ENCODE measurements around the gene IL1RAPL2. TPM values are rescaled to one million over a fixed set of nuclear protein-coding genes. Genes with fewer than 3 reads are reported as not detected.

Gene IL1RAPL2
- total and polyA plus RNA-seq, 2 of the 4 experiments (the other 2 are of a cell fraction) = 0.03 TPM; not detected in 1

DNA sequence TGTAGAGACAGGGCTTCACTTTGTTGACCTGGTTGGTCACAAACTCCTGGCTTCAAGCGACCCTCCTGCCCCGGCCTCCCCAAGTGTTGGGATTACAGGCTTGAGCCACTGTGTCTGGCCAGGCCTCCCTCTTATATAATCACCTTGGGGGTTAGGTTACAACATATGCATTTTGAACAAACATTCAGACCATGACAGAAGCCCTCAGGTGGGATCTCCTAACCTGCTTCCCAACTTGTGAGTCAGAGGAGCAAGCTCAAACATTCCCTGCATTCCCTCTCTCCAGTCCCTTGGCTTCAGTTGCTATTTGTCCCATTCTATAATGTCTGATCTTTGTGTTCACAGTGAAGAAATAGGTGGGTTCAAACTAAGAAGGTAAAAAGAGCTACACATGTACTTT is 1179.9 kb downstream of the IL1RAPL2 start:
- CTCF ChIA-PET = no interaction called here
- no peak overlapping the region for H3K4me2 ChIP-seq (ENCODE audit: low read depth, low read length)
- H3K14ac ChIP-seq (replicated peaks; ENCODE audit: low read depth, low read length) = no peak overlapping the region
- no peak overlapping the region for H2AK9ac ChIP-seq (replicated peaks; ENCODE audit: low read depth, low read length, poor library complexity)
- H3K56ac ChIP-seq (ENCODE audit: extremely low read depth, insufficient read depth, low read length) = no peak overlapping the region
- H2AK5ac ChIP-seq (ENCODE audit: low read depth, low read length) = no peak overlapping the region
- H3K9ac ChIP-seq (ENCODE audit: low read depth, low read length) = no peak overlapping the region
- BruUV-seq (replicated peaks) = no TSS peak
- H3K18ac ChIP-seq (ENCODE audit: low read depth, low read length) = no peak overlapping the region
- H3K36me3 ChIP-seq (ENCODE audit: control insufficient read depth, insufficient read depth, low read length) = no peaks in the 10 kb centered on the region
- H3K4ac ChIP-seq (ENCODE audit: low read depth, low read length) = no peak overlapping the region
- no peaks in the 10 kb centered on the region for H3K9me3 ChIP-seq (ENCODE audit: control insufficient read depth, insufficient read depth, low read length)
- POLR2A ChIA-PET (ENCODE audit: unreplicated experiment) = no interaction called here
- H3K4me3 ChIP-seq (ENCODE audit: insufficient read depth, low read depth, low read length) = no peak overlapping the region
- intact Hi-C loops (cut with micrococcal nuclease) = no loop called here
- in situ Hi-C loops (cut with MboI; ENCODE audit: low sequenced_read_pairs) = no loop called here
- no peaks in the 10 kb centered on the region for H3K79me1 ChIP-seq (ENCODE audit: low read depth in 1 of 2, low read length in 2 of 2)
- H3K27me3 ChIP-seq (ENCODE audit: control insufficient read depth, insufficient read depth, low read length) = no peaks in the 10 kb centered on the region
- WGBS, 2 experiments (ENCODE audit: extremely low coverage in 2 of 2, insufficient read length in 1 of 2) = no CpG with 5 or more reads among the region's 2 CpGs
- H3K27ac ChIP-seq (ENCODE audit: insufficient read depth, low read length) = no peak overlapping the region
- dilution Hi-C loops (cut with HindIII; ENCODE audit: low sequenced_read_pairs, unreplicated experiment) = no loop called here
- no peaks in the 10 kb centered on the region for H4K20me1 ChIP-seq (ENCODE audit: insufficient read depth, low read length)
- H3K23ac ChIP-seq (ENCODE audit: low read depth, low read length) = no peak overlapping the region
- no peak overlapping the region for H2BK15ac ChIP-seq (ENCODE audit: low read depth, low read length)
- TF ChIP-seq RCOR1 (IDR thresholded peaks at IDR 0.05; ENCODE audit: insufficient replicate concordance, low read length) (no peak), CEBPB (IDR thresholded peaks at IDR 0.05; ENCODE audit: low read depth, low read length) (no peak), MAFK (IDR thresholded peaks at IDR 0.05; ENCODE audit: low read depth, low read length) (no peak), CHD1 (IDR thresholded peaks at IDR 0.05; ENCODE audit: low read depth, low read length) (no peak), FOS (IDR thresholded peaks at IDR 0.05; ENCODE audit: low read depth, low read length) (no peak), RFX5 (IDR thresholded peaks at IDR 0.05; ENCODE audit: low read depth, low read length) (no peak), NFE2L2 (IDR thresholded peaks at IDR 0.05; ENCODE audit: low read depth, low read length) (no peak)
- TF ChIP-seq, protein P1, sequence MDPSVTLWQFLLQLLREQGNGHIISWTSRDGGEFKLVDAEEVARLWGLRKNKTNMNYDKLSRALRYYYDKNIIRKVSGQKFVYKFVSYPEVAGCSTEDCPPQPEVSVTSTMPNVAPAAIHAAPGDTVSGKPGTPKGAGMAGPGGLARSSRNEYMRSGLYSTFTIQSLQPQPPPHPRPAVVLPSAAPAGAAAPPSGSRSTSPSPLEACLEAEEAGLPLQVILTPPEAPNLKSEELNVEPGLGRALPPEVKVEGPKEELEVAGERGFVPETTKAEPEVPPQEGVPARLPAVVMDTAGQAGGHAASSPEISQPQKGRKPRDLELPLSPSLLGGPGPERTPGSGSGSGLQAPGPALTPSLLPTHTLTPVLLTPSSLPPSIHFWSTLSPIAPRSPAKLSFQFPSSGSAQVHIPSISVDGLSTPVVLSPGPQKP (IDR thresholded peaks at IDR 0.05; ENCODE audit: borderline replicate concordance, low read depth, low read length) = no peak
- TF ChIP-seq, protein P2, sequence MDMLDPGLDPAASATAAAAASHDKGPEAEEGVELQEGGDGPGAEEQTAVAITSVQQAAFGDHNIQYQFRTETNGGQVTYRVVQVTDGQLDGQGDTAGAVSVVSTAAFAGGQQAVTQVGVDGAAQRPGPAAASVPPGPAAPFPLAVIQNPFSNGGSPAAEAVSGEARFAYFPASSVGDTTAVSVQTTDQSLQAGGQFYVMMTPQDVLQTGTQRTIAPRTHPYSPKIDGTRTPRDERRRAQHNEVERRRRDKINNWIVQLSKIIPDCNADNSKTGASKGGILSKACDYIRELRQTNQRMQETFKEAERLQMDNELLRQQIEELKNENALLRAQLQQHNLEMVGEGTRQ (IDR thresholded peaks at IDR 0.05; ENCODE audit: low read depth, low read length) = no peak
- no peak overlapping the region for H2AFZ ChIP-seq (replicated peaks; ENCODE audit: low read length, poor library complexity)
- DNase-seq = no peak
- ATAC-seq (ENCODE audit: low read depth) = no peak
- H4K91ac ChIP-seq (ENCODE audit: insufficient read depth, low read depth, low read length) = no peak overlapping the region
- H3K4me1 ChIP-seq (ENCODE audit: control insufficient read depth, insufficient read depth, low read length) = no peaks in the 10 kb centered on the region
- no peak overlapping the region for H2BK20ac ChIP-seq (ENCODE audit: low read depth, low read length)
- H4K8ac ChIP-seq (ENCODE audit: low read depth in 2 of 2, low read length in 2 of 2) = no peak overlapping the region
- no peak overlapping the region for H2BK120ac ChIP-seq (ENCODE audit: low read depth, low read length)
- H2BK5ac ChIP-seq (ENCODE audit: low read depth, low read length, poor library complexity, severe bottlenecking) = no peak overlapping the region
- no peak overlapping the region for H4K5ac ChIP-seq (ENCODE audit: low read depth, low read length)
- H3K9me1 ChIP-seq (ENCODE audit: insufficient read depth, low read length) = no peaks in the 10 kb centered on the region
